IMR-90 (cell line): ENCODE data around the gene DTNA.

Source experiments
- BHLHE40 ChIP-seq: fragments of 150-350 bp; IDR thresholded peaks from 2 replicates; pipeline ENCODE4 v1.6.1; 2016; ENCODE audit warnings: mild to moderate bottlenecking, low read depth, low read length
- CEBPB ChIP-seq: IDR thresholded peaks from 2 replicates; pipeline ENCODE4 v1.6.1; 2012; ENCODE audit warnings: low read depth, low read length, improper control_type of control experiment
- CHD1 ChIP-seq: IDR thresholded peaks from 2 replicates; pipeline ENCODE4 v1.6.1; 2012; ENCODE audit warnings: low read depth, low read length, improper control_type of control experiment
- MAFK ChIP-seq: IDR thresholded peaks from 2 replicates; pipeline ENCODE4 v1.6.1; 2012; ENCODE audit warnings: low read depth, low read length, improper control_type of control experiment
- MAZ ChIP-seq: IDR thresholded peaks from 2 replicates; pipeline ENCODE4 v1.6.1; 2012; ENCODE audit warnings: low read depth, mild to moderate bottlenecking, low read length, improper control_type of control experiment, moderate library complexity, borderline replicate concordance
- NFE2L2 ChIP-seq: fragments of 150-350 bp; IDR thresholded peaks from 2 replicates; pipeline ENCODE4 v1.6.1; 2016; ENCODE audit warnings: low read depth, mild to moderate bottlenecking, low read length
- POLR2A ChIP-seq: IDR thresholded peaks from 2 replicates; pipeline ENCODE4 v1.6.1; 2012; ENCODE audit warnings: mild to moderate bottlenecking, low read depth, low read length
- RAD21 ChIP-seq: IDR thresholded peaks from 2 replicates; pipeline ENCODE4 v1.6.1; 2012; ENCODE audit warnings: low read length, improper control_type of control experiment
- RCOR1 ChIP-seq: IDR thresholded peaks from 2 replicates; pipeline ENCODE4 v1.6.1; 2012; ENCODE audit warnings: mild to moderate bottlenecking, low read length, improper control_type of control experiment; ENCODE audit not compliant: insufficient replicate concordance
- RFX5 ChIP-seq: IDR thresholded peaks from 2 replicates; pipeline ENCODE4 v1.8.0; 2012; ENCODE audit warnings: low read depth, mild to moderate bottlenecking, low read length, moderate library complexity
- SMC3 ChIP-seq: fragments of 150-350 bp; IDR thresholded peaks from 2 replicates; pipeline ENCODE4 v1.6.1; 2016; ENCODE audit warnings: low read depth, mild to moderate bottlenecking, antibody characterized with exemption, low read length, moderate library complexity
- TF ChIP-seq, protein P1 (sequence below): conservative IDR thresholded peaks from 2 replicates; pipeline ENCODE4 v1.5.1; 2012; ENCODE audit warnings: mild to moderate bottlenecking, low read depth, low read length, improper control_type of control experiment
- TF ChIP-seq, protein P2 (sequence below): fragments of 150-350 bp; IDR thresholded peaks from 2 replicates; pipeline ENCODE4 v1.6.1; 2016; ENCODE audit warnings: low read depth, mild to moderate bottlenecking, low read length, moderate library complexity, borderline replicate concordance
- TF ChIP-seq, protein P3 (sequence below): fragments of 150-350 bp; IDR thresholded peaks from 2 replicates; pipeline ENCODE4 v1.6.1; 2017; ENCODE audit warnings: mild to moderate bottlenecking, antibody characterized with exemption, low read length, low read depth

DNA sequence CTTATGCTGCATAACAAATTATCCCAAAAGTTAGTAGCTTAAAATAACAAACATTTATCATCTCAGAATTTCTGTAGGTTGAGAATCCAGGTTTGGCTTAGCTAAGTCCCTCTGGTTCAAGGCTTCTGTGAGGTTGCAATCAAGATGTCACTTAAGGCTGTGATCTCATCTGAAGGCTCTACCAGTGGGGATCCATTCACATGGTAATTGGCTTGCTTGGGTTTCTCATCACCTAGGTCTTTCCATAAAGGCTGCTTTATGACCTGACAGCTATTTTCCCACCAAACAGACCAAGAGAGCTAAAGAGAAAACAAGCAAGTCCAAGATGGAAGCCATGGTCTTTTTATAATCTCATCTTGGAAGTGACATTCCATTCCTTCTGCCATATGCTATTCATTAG is 137.3 kb downstream of the DTNA start:
- TF ChIP-seq, protein P1, sequence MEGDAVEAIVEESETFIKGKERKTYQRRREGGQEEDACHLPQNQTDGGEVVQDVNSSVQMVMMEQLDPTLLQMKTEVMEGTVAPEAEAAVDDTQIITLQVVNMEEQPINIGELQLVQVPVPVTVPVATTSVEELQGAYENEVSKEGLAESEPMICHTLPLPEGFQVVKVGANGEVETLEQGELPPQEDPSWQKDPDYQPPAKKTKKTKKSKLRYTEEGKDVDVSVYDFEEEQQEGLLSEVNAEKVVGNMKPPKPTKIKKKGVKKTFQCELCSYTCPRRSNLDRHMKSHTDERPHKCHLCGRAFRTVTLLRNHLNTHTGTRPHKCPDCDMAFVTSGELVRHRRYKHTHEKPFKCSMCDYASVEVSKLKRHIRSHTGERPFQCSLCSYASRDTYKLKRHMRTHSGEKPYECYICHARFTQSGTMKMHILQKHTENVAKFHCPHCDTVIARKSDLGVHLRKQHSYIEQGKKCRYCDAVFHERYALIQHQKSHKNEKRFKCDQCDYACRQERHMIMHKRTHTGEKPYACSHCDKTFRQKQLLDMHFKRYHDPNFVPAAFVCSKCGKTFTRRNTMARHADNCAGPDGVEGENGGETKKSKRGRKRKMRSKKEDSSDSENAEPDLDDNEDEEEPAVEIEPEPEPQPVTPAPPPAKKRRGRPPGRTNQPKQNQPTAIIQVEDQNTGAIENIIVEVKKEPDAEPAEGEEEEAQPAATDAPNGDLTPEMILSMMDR = no peak
- no peak for TF ChIP-seq NFE2L2
- no peak for TF ChIP-seq POLR2A
- no peak for TF ChIP-seq MAZ
- TF ChIP-seq MAFK = no peak
- no peak for TF ChIP-seq SMC3
- TF ChIP-seq, protein P2, sequence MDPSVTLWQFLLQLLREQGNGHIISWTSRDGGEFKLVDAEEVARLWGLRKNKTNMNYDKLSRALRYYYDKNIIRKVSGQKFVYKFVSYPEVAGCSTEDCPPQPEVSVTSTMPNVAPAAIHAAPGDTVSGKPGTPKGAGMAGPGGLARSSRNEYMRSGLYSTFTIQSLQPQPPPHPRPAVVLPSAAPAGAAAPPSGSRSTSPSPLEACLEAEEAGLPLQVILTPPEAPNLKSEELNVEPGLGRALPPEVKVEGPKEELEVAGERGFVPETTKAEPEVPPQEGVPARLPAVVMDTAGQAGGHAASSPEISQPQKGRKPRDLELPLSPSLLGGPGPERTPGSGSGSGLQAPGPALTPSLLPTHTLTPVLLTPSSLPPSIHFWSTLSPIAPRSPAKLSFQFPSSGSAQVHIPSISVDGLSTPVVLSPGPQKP = no peak
- TF ChIP-seq, protein P3, sequence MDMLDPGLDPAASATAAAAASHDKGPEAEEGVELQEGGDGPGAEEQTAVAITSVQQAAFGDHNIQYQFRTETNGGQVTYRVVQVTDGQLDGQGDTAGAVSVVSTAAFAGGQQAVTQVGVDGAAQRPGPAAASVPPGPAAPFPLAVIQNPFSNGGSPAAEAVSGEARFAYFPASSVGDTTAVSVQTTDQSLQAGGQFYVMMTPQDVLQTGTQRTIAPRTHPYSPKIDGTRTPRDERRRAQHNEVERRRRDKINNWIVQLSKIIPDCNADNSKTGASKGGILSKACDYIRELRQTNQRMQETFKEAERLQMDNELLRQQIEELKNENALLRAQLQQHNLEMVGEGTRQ = no peak
- TF ChIP-seq RFX5 = no peak
- no peak for TF ChIP-seq RCOR1
- TF ChIP-seq RAD21 = no peak
- TF ChIP-seq CEBPB = no peak
- no peak for TF ChIP-seq CHD1
- TF ChIP-seq BHLHE40 = no peak
